Endothelial cell of umbilical vein (primary cell): ENCODE measurements around the gene INPP5K. TPM values are rescaled to one million over a fixed set of nuclear protein-coding genes. Genes with fewer than 3 reads are reported as not detected.

Source experiments
- BruUV-seq: library from RNA; stranded (reverse); fragments of 400-500 nt; replicated peaks from 2 replicates; lab custom pipeline; 2021; lab: Mats Ljungman, UMichigan
- CTCF ChIA-PET: fragments of 300-600, 350-600 bp; sonication (Branson Sonifier 250); formaldehyde crosslinking; loops from one replicate; lab custom pipeline; 2021; ENCODE audit warnings: antibody characterized with exemption, inconsistent platforms; lab: Charles Lee
- POLR2A ChIA-PET: fragments of 300-600, 350-600 bp; sonication (Branson Sonifier 250); formaldehyde crosslinking; loops from one replicate; lab custom pipeline; 2021; ENCODE audit warnings: antibody characterized with exemption, inconsistent platforms; lab: Charles Lee
- DNase-seq: peaks from one replicate; pipeline ENCODE4 v3.0.0-alpha.2; 2011; ENCODE audit warnings: low read depth, low spot score
- FAIRE-seq: peaks from 2 replicates; lab custom pipeline; 2011; peaks lifted over from hg19 to GRCh38; lab: Jason Lieb, UNC
- H2AFZ ChIP-seq: 2 replicates; pipeline ENCODE4 v1.6.0; 2012; ENCODE audit warnings: low read depth, low read length, control low read depth, inconsistent platforms
- H3K27ac ChIP-seq: 2 replicates; pipeline ENCODE4 v1.5.1; 2011; ENCODE audit warnings: low read depth, mild to moderate bottlenecking, control low read depth, low read length, moderate library complexity; ENCODE audit not compliant: insufficient read depth
- H3K27me3 ChIP-seq, 2 experiments: 2 replicates each; pipeline versions ENCODE4 v1.6.0 to v1.6.1; 2011; ENCODE audit warnings: low read length in 2 of 2, mixed read lengths in 1 of 2; ENCODE audit not compliant: control insufficient read depth in 2 of 2, insufficient read depth in 2 of 2
- H3K36me3 ChIP-seq, 2 experiments: 2 replicates in 1 of 2; 3 replicates in 1 of 2; pipeline ENCODE4 v1.5.1; 2011; ENCODE audit warnings: low read length in 2 of 2, mild to moderate bottlenecking in 1 of 2, moderate library complexity in 1 of 2; ENCODE audit not compliant: control insufficient read depth in 2 of 2, insufficient read depth in 2 of 2; ENCODE audit errors: extremely low read depth in 1 of 2
- H3K4me1 ChIP-seq: 3 replicates; pipeline ENCODE4 v1.5.1; 2011; ENCODE audit warnings: mild to moderate bottlenecking, low read length; ENCODE audit not compliant: control insufficient read depth, insufficient read depth; ENCODE audit errors: extremely low read depth
- H3K4me2 ChIP-seq: 2 replicates; pipeline ENCODE4 v1.6.1; 2011; ENCODE audit warnings: low read length, control low read depth, mixed read lengths; ENCODE audit not compliant: insufficient read depth
- H3K4me3 ChIP-seq, 3 experiments: fragments of 200-600 bp in 1 of 3; sonication (generic), shearing (Covaris generic) in 1 of 3; replicated peaks in 1 of 3; 2 replicates each; pipeline ENCODE4 v1.5.1; 2011 to 2016; ENCODE audit warnings: control low read depth in 3 of 3, low read length in 3 of 3, mild to moderate bottlenecking in 2 of 3, inconsistent platforms in 1 of 3, low read depth in 1 of 3, moderate library complexity in 1 of 3; ENCODE audit not compliant: insufficient read depth in 1 of 3
- H3K79me2 ChIP-seq: 2 replicates; pipeline ENCODE4 v1.6.0; 2012; ENCODE audit warnings: low read length, inconsistent platforms; ENCODE audit not compliant: control insufficient read depth, insufficient read depth
- H3K9ac ChIP-seq: replicated peaks from 2 replicates; pipeline ENCODE3; 2011; ENCODE audit warnings: low read length, control low read depth; ENCODE audit not compliant: insufficient read depth; ENCODE audit errors: extremely low read depth
- H3K9me1 ChIP-seq: replicated peaks from 3 replicates; pipeline ENCODE4 v1.6.0; 2011; ENCODE audit warnings: mild to moderate bottlenecking, low read length; ENCODE audit not compliant: control insufficient read depth, insufficient read depth; ENCODE audit errors: extremely low read depth
- H3K9me3 ChIP-seq: replicated peaks from 2 replicates; pipeline ENCODE4 v1.5.1; 2012; ENCODE audit warnings: low read length, inconsistent platforms; ENCODE audit not compliant: control insufficient read depth, insufficient read depth
- H4K20me1 ChIP-seq: replicated peaks from 2 replicates; pipeline ENCODE3; 2011; ENCODE audit warnings: mild to moderate bottlenecking, low read length; ENCODE audit not compliant: control insufficient read depth, insufficient read depth; ENCODE audit errors: extremely low read depth
- CTCF ChIP-seq, 2 donors: IDR thresholded peaks; 1 replicate in 1 of 2; 2 replicates in 1 of 2; pipeline ENCODE4 v1.5.1; 2011; ENCODE audit warnings: low read length in 2 of 2, mild to moderate bottlenecking in 2 of 2, moderate library complexity in 2 of 2, control low read depth in 1 of 2, inconsistent platforms in 1 of 2, low read depth in 1 of 2; ENCODE audit not compliant: insufficient read depth in 1 of 2; ENCODE audit errors: extremely low read depth in 1 of 2
- EZH2 ChIP-seq: IDR thresholded peaks from 2 replicates; pipeline ENCODE4 v1.6.1; 2012; ENCODE audit warnings: borderline replicate concordance, low read depth, mild to moderate bottlenecking, moderate library complexity, low read length, inconsistent platforms; ENCODE audit not compliant: severe bottlenecking
- FOS ChIP-seq: IDR thresholded peaks from 2 replicates; pipeline ENCODE4 v1.6.1; 2011; ENCODE audit warnings: mild to moderate bottlenecking, low read length, moderate library complexity, borderline replicate concordance; ENCODE audit not compliant: insufficient read depth
- GATA2 ChIP-seq: IDR thresholded peaks from 2 replicates; pipeline ENCODE4 v1.7.0; 2011; ENCODE audit warnings: low read depth, mild to moderate bottlenecking, moderate library complexity, mixed read lengths, low read length; ENCODE audit not compliant: insufficient read length, insufficient read depth
- JUN ChIP-seq: IDR thresholded peaks from 2 replicates; pipeline ENCODE4 v1.6.1; 2011; ENCODE audit warnings: borderline replicate concordance, low read depth; ENCODE audit not compliant: insufficient read length, insufficient read depth
- MAX ChIP-seq: IDR thresholded peaks from 2 replicates; pipeline ENCODE4 v1.6.1; 2011; ENCODE audit not compliant: insufficient read depth, insufficient read length
- MYC ChIP-seq: IDR thresholded peaks from one replicate; pipeline ENCODE4 v1.6.1; 2011; ENCODE audit warnings: mild to moderate bottlenecking, low read depth, low read length
- POLR2A ChIP-seq: IDR thresholded peaks from 2 replicates; pipeline ENCODE4 v1.6.1; 2012; ENCODE audit warnings: low read depth, mild to moderate bottlenecking, control low read depth, low read length
- POLR2AphosphoS5 ChIP-seq: IDR thresholded peaks from 2 replicates; pipeline ENCODE4 v1.6.1; 2012; ENCODE audit warnings: low read depth, mild to moderate bottlenecking, control low read depth, low read length, moderate library complexity; ENCODE audit not compliant: insufficient read depth
- dilution Hi-C: fragments of 300-500 bp; cut with MboI; formaldehyde crosslinking; loops from one replicate; pipeline ENCODE4 v1.15.0; 2019; ENCODE audit warnings: low sequenced_read_pairs; ENCODE audit not compliant: extremely low pct_ligation_motif_present
- intact Hi-C: fragments of 100-400 bp; cut with micrococcal nuclease; formaldehyde crosslinking; loops from one replicate; pipeline ENCODE4 v1.10.0; 2022
- polyA plus RNA-seq, 4 experiments: library from polyadenylated mRNA; depleted of rRNA in 3 of 4; stranded (reverse) in 3 of 4; unstranded in 1 of 4; fragments of >200 nt; gene quantifications; 2 replicates each; pipeline versions ENCODE4 v1.2.1 to v1.2.3, GENCODE V29; 2011 to 2012; ENCODE audit warnings: missing spikeins in 1 of 4
- total RNA-seq: library from RNA; stranded (reverse); gene quantifications from 2 replicates; pipeline ENCODE4 v1.2.3, GENCODE V29; 2021

INPP5K gene
- total and polyA plus RNA-seq, 2 donors (not counting 3 experiments of a cell fraction or from before 2014, with no cell fraction given), result 44.2 to 54.1 TPM

GRCh38 chr17:1565877-1566276 is 49.5 kb upstream of the INPP5K start:
- CTCF ChIA-PET, result interaction anchor here (2.9 kb wide), 1 partner anchor 64 kb away, joined by 12 read pairs; no protein-coding TSS in a partner anchor
- Histone ChIP-seq H3K4me3 (no peak overlapping the region), H3K9me1 (no peaks in the 10 kb centered on the region), H3K27ac (no peak overlapping the region), H3K4me1 (peaks cover 8% of the 10 kb centered on the region), H3K79me2 (peaks cover 15% of the 10 kb centered on the region), H3K9ac (no peak overlapping the region), H3K27me3 (no peaks in the 10 kb centered on the region), H2AFZ (no peak overlapping the region), H3K36me3 (no peaks in the 10 kb centered on the region), H4K20me1 (peaks cover 4% of the 10 kb centered on the region), H3K4me2 (no peak overlapping the region), H3K9me3 (no peaks in the 10 kb centered on the region)
- DNase-seq, result no peak
- intact Hi-C loops, result loop anchor here (10.0 kb wide), 1 partner anchor 149 kb away; the partner anchor contains the start of gene TLCD2
- FAIRE-seq, result no peak
- TF ChIP-seq CTCF (IDR thresholded peaks at IDR 0.05; ENCODE audit: extremely low read depth in 1 of 2, insufficient read depth in 1 of 2, low read depth in 1 of 2, low read length in 2 of 2) (no peak), POLR2A (no peak), GATA2 (no peak), FOS (no peak), MAX (no peak), EZH2 (no peak), POLR2AphosphoS5 (no peak), JUN (no peak), MYC (no peak)
- POLR2A ChIA-PET, result no interaction called here
- dilution Hi-C loops, result no loop called here
- no TSS peak for BruUV-seq
